ENCODE measurements around the gene DIP2C. TPM values are rescaled to one million over a fixed set of nuclear protein-coding genes. Genes with fewer than 3 reads are reported as not detected.
"Not testable (repeated sequence)": the region's sequence is repeated elsewhere in the genome, so short reads cannot be mapped to it uniquely, and the experiment has no call there.

DIP2C gene
- total RNA-seq, 2 donors from 2014 or later, result 9.6 to 11.9 TPM

DNA sequence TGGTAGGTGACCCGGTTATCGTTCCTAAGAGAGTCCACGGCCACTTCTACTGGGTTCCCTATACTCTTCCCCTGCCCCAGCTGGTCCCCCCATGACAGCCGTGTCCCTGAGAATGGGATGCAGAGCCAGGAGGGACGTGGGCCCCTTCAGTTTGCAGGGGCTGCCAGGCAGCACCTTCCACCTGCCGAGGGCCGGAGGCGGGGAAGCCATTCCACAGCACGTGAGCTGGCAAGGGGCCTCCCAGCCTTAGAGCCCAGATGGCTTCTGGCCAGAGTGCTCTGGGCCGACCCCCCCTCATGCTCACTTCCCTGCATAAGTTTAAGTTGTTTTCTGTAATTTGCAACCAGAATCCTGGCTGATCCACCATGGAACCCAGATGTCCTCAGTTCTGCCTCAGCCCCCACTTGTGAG, 39.0 kb downstream of the DIP2C start:
- intact Hi-C loops (cut with DNase I), result no loop called here

DNA sequence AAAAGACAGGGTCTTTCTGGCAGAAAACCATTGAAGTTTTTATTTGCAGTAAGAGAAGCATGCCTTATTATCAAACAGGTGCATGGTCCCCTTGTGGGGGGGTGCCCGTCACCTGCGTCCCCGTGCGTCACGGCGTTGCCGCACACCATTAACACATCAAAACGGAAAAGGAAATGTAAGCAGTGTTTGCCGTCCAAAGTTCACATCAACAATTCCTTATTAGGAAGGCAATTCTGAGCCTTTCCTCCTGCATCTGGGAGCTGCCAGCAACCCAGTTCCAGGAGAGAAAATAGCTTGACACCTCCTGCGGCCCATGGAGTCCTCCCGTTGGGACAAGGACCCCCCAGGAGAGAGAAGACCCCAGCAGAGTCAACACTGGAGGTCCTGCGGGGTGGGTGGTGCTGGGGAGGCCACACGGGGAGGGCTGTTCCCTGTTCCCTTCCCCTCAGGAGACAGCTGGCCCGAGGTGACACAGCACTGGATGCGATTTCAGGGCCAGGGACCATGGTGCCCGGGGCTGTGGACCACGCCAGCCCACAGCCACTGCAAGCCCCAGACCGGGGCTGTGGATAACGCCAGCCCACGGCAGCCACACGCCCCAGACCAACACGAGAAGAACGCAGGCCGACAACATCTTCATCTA, 39.5 kb downstream of the DIP2C start:
- ATAC-seq (peak; percentile 91), DNase-seq (peak; percentile 84 to 93 (median 88))
- H3K9me3 ChIP-seq, result peaks cover 0 to 3% (median 0%) of the 10 kb centered on the region in 3 donors
- H3K4me1 ChIP-seq, result peaks cover 51% of the 10 kb centered on the region
- H3K36me3 ChIP-seq (replicated peaks in 1 of 2; ENCODE audit: insufficient read depth in 1 of 2, low read depth in 2 of 2), result no peaks in the 10 kb centered on the region
- peak overlapping the region; percentile 92 to 98 (median 96) for H3K27ac ChIP-seq
- H3K4me3 ChIP-seq, result no peak overlapping the region
- no peaks in the 10 kb centered on the region for H3K27me3 ChIP-seq
- TF ChIP-seq POLR2A (IDR thresholded peaks at IDR 0.05) (peak; percentile 63 to 91 (median 87)), CTCF (IDR thresholded peaks at IDR 0.05) (no peak)
- WGBS, 2 donors, result 19 to 23% methylated on average over 15 to 24 of the region's 24 CpGs
- intact Hi-C loops (cut with DNase I), result no loop called here

More for the DNA sequence above, 39.0 kb downstream of the DIP2C start:
- Histone ChIP-seq H3K27ac (peak overlapping the region; percentile 92 to 98 (median 96)), H3K4me1 (peaks cover 53% of the 10 kb centered on the region), H3K27me3 (no peaks in the 10 kb centered on the region), H3K36me3 (replicated peaks in 1 of 2; ENCODE audit: insufficient read depth in 1 of 2, low read depth in 2 of 2) (no peaks in the 10 kb centered on the region), H3K4me3 (no peak overlapping the region), H3K9me3 (no peaks in the 10 kb centered on the region)
- 26% methylated on average over 10 of the region's 10 CpGs; no CpG with 5 or more reads in 1 of the 2 donors for WGBS, 2 donors
- TF ChIP-seq POLR2A (IDR thresholded peaks at IDR 0.05) (no peak), CTCF (IDR thresholded peaks at IDR 0.05) (no peak)
- ATAC-seq, result peak; percentile 13
- DNase-seq, result peak; percentile 45 to 70 (median 52)

DNA sequence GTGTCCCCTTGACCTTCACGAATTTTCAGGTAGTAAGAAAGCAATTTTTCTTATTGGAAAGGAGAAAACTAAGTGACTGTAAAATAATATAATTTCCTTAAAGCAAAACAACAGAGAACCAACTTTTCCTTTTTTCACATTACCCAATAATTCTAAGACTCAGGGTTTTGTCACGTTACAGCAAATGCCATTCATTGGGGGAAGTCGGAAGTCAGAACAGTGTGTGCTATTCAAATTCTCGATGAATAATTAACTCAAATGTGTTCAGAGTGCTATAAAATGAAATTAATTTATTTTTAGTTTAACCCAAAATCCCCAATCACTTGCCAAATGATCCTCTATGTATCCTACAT, 40.0 kb downstream of the DIP2C start:
- Histone ChIP-seq H3K36me3 (replicated peaks in 1 of 2; ENCODE audit: insufficient read depth in 1 of 2, low read depth in 2 of 2) (no peaks in the 10 kb centered on the region), H3K27ac (peak overlapping the region; percentile 92 to 98 (median 96)), H3K27me3 (no peaks in the 10 kb centered on the region), H3K9me3 (peaks cover 0 to 7% (median 0%) of the 10 kb centered on the region in 3 donors), H3K4me1 (peaks cover 46% of the 10 kb centered on the region), H3K4me3 (no peak overlapping the region)
- DNase-seq (peak in 1 of 4 donors; percentile 48), ATAC-seq (peak; percentile 70)
- TF ChIP-seq POLR2A (IDR thresholded peaks at IDR 0.05) (no peak), CTCF (IDR thresholded peaks at IDR 0.05) (no peak)
- 19 to 32% methylated on average over 4 of the region's 4 CpGs for WGBS, 2 donors
- intact Hi-C loops (cut with DNase I), result no loop called here

- H3K27me3 ChIP-seq; H3K4me3 ChIP-seq; H3K9me3 ChIP-seq; DNase-seq; H3K36me3 ChIP-seq (replicated peaks in 1 of 2; ENCODE audit: insufficient read depth in 1 of 2, low read depth in 2 of 2); intact Hi-C loops (cut with DNase I); ATAC-seq: not testable (repeated sequence)
- H3K4me1 ChIP-seq, result peaks cover 25% of the 10 kb centered on the region
- peak overlapping the region in 1 of 4 donors; percentile 2 for H3K27ac ChIP-seq
- WGBS, 2 donors, result 88 to 89% methylated on average over 15 of the region's 15 CpGs
Measured at GRCh38 chr10:647019-647418, 42.4 kb downstream of the DIP2C start.

DNA sequence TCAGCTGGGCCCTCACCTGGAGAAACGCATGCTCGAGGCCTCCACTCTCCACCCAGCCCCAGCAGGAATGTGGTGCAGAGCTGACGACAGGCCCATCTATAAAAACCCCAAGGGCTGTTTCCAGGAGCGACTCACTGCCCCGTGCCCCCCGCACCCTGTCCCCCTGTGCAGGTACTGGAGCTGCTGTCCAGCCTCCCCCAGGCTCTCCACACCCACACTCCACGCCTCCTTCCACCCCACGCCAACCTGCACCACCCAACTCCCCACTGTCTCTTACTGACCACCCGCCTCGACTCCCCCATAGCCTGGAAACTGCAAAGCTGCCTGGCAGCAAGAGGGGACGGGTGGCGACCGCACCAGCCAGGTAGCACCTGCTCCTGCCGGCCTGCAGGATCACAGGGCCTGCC, 43.3 kb downstream of the DIP2C start:
- Histone ChIP-seq H3K9me3 (peaks cover 0 to 7% (median 0%) of the 10 kb centered on the region in 3 donors), H3K27ac (peak overlapping the region in 1 of 4 donors; percentile 2), H3K27me3 (no peaks in the 10 kb centered on the region), H3K36me3 (replicated peaks in 1 of 2; ENCODE audit: insufficient read depth in 1 of 2, low read depth in 2 of 2) (no peaks in the 10 kb centered on the region), H3K4me3 (no peak overlapping the region), H3K4me1 (peaks cover 19% of the 10 kb centered on the region)
- DNase-seq, result peak in 2 of 4 donors; percentile 6 to 10
- intact Hi-C loops (cut with DNase I), result no loop called here
- ATAC-seq, result no peak
- no peak for TF ChIP-seq POLR2A (IDR thresholded peaks at IDR 0.05)
- no peak for TF ChIP-seq CTCF (IDR thresholded peaks at IDR 0.05)
- 86 to 92% methylated on average over 12 to 14 of the region's 14 CpGs for WGBS, 2 donors
